K562 (cell line): Measurements from ENCODE around the gene RAB31. TPM values are rescaled to one million over a fixed set of nuclear protein-coding genes. Genes with fewer than 3 reads are reported as not detected.

Source experiments
- BCOR ChIP-seq: fragments of 450-650 bp; IDR thresholded peaks from 2 replicates; pipeline ENCODE4 v1.6.1; 2016
- CBFA2T3 ChIP-seq: fragments of 450-650 bp; IDR thresholded peaks from 2 replicates; pipeline ENCODE4 v1.6.1; 2017
- CEBPG ChIP-seq, 3 experiments: fragments of 200-800 bp in 1 of 3; sonication (Bioruptor generic) in 1 of 3; sonication (generic) in 1 of 3; formaldehyde crosslinking in 1 of 3; IDR thresholded peaks in 2 of 3; conservative IDR thresholded peaks in 1 of 3; 2 replicates each; pipeline versions ENCODE4 v1.6.1 to v1.8.0; 2016 to 2022; ENCODE audit warnings: missing compliant biosample characterization in 2 of 3, missing genetic modification characterization in 2 of 3, mild to moderate bottlenecking in 1 of 3, missing genetic modification reagents in 1 of 3
- ETV5 ChIP-seq: sonication (generic); formaldehyde crosslinking; IDR thresholded peaks from 2 replicates; pipeline ENCODE4 v1.4.0; 2020; ENCODE audit warnings: low read depth, mild to moderate bottlenecking, missing genetic modification reagents
- FOXK1 ChIP-seq: sonication (generic); formaldehyde crosslinking; IDR thresholded peaks from 2 replicates; pipeline ENCODE4 v1.8.0; 2022; ENCODE audit warnings: missing genetic modification reagents, mild to moderate bottlenecking, borderline replicate concordance
- GABPB2 ChIP-seq: fragments of 250-450 bp; sonication (Bioruptor Pico); conservative IDR thresholded peaks from 2 replicates; pipeline ENCODE4 v1.5.1; 2021; ENCODE audit warnings: mild to moderate bottlenecking
- HEY1 ChIP-seq: fragments of 250-450 bp; sonication (Bioruptor Pico); IDR thresholded peaks from 2 replicates; pipeline ENCODE4 v1.5.0; 2020; ENCODE audit warnings: mild to moderate bottlenecking, moderate library complexity, borderline replicate concordance
- MLLT1 ChIP-seq, 2 experiments: fragments of 450-650 bp; IDR thresholded peaks; 2 replicates each; pipeline ENCODE4 v1.6.1; 2016
- PHF21A ChIP-seq: fragments of 450-650 bp; IDR thresholded peaks from 2 replicates; pipeline ENCODE4 v1.6.1; 2017; ENCODE audit warnings: low read depth, borderline replicate concordance
- POLR2AphosphoS2 ChIP-seq: IDR thresholded peaks from 2 replicates; pipeline ENCODE4 v1.6.1; 2012; ENCODE audit warnings: low read length, improper control_type of control experiment
- PYGO2 ChIP-seq: fragments of 450-650 bp; IDR thresholded peaks from 2 replicates; pipeline ENCODE4 v1.6.1; 2016; ENCODE audit warnings: mild to moderate bottlenecking, missing genetic modification characterization, moderate library complexity, missing compliant biosample characterization
- SIN3B ChIP-seq: fragments of 450-650 bp; IDR thresholded peaks from 2 replicates; pipeline ENCODE4 v1.6.1; 2017; ENCODE audit warnings: low read depth, mild to moderate bottlenecking, moderate library complexity
- THRB ChIP-seq: fragments of 450-650 bp; formaldehyde crosslinking; conservative IDR thresholded peaks from 2 replicates; pipeline ENCODE4 v1.4.0; 2022; ENCODE audit warnings: mild to moderate bottlenecking, missing genetic modification characterization
- TRIM28 ChIP-seq: fragments of 450-650 bp; IDR thresholded peaks from 2 replicates; pipeline ENCODE4 v1.6.1; 2017
- TSC22D4 ChIP-seq: fragments of 450-650 bp; IDR thresholded peaks from 2 replicates; pipeline ENCODE4 v1.6.1; 2016; ENCODE audit warnings: missing genetic modification characterization, missing biosample characterization, control low read depth
- XRCC4 ChIP-seq: IDR thresholded peaks from one replicate; pipeline ENCODE4 v1.6.1; 2011; ENCODE audit not compliant: insufficient read depth, insufficient read length; ENCODE audit errors: extremely low read depth
- ZNF311 ChIP-seq: fragments of 250-450 bp; sonication (Bioruptor Pico); IDR thresholded peaks from 2 replicates; pipeline ENCODE4 v1.4.0; 2020; ENCODE audit warnings: mild to moderate bottlenecking, moderate library complexity
- ZNF384 ChIP-seq: IDR thresholded peaks from 2 replicates; pipeline ENCODE4 v1.6.1; 2012; ENCODE audit warnings: low read depth, low read length, improper control_type of control experiment
- ZNF445 ChIP-seq: fragments of 250-450 bp; sonication (Bioruptor Pico); IDR thresholded peaks from 2 replicates; pipeline ENCODE4 v1.4.0; 2020; ENCODE audit warnings: low read depth, mild to moderate bottlenecking, moderate library complexity
- polyA plus RNA-seq, 8 experiments: library from polyadenylated mRNA; depleted of rRNA in 4 of 8; stranded (reverse) in 5 of 8; unstranded in 3 of 8; fragments of >200 nt; fragmentation: Nextera tagmentation in 2 of 8; fragmentation: Illumina TruSeq in 1 of 8; extraction: Ambion mirVana in 2 of 8; extraction: Trizol in 1 of 8; gene quantifications; 2 replicates each; pipeline versions ENCODE4 v1.2.1 to v1.2.3, GENCODE V29; 2011 to 2014; ENCODE audit warnings: inconsistent platforms in 1 of 8, missing spikeins in 1 of 8
- total RNA-seq, 7 experiments: library from RNA; depleted of rRNA in 6 of 7; stranded (reverse); fragments of >200 nt in 6 of 7; fragmentation: Illumina TruSeq in 2 of 7; extraction: Trizol in 2 of 7; gene quantifications; 2 replicates each; pipeline versions ENCODE4 v1.2.1 to v1.2.3, GENCODE V29; 2011 to 2021; ENCODE audit warnings: low replicate concordance in 1 of 7
- TF ChIP-seq, protein P1 (sequence below): fragments of 200-800 bp; sonication (Bioruptor generic); IDR thresholded peaks from 2 replicates; pipeline ENCODE4 v1.6.1; 2017; ENCODE audit warnings: missing genetic modification characterization, missing compliant biosample characterization
- TF ChIP-seq, protein P2 (sequence below): fragments of 200-800 bp; sonication (Bioruptor generic); IDR thresholded peaks from 2 replicates; pipeline ENCODE4 v1.6.1; 2017; ENCODE audit warnings: missing genetic modification characterization, missing compliant biosample characterization

Gene RAB31
- total and polyA plus RNA-seq, 9 of the 15 experiments (the other 6 are each of a cell fraction or from before 2014, with no cell fraction given), result 20.7 to 70.4 (median 41.3) TPM

DNA sequence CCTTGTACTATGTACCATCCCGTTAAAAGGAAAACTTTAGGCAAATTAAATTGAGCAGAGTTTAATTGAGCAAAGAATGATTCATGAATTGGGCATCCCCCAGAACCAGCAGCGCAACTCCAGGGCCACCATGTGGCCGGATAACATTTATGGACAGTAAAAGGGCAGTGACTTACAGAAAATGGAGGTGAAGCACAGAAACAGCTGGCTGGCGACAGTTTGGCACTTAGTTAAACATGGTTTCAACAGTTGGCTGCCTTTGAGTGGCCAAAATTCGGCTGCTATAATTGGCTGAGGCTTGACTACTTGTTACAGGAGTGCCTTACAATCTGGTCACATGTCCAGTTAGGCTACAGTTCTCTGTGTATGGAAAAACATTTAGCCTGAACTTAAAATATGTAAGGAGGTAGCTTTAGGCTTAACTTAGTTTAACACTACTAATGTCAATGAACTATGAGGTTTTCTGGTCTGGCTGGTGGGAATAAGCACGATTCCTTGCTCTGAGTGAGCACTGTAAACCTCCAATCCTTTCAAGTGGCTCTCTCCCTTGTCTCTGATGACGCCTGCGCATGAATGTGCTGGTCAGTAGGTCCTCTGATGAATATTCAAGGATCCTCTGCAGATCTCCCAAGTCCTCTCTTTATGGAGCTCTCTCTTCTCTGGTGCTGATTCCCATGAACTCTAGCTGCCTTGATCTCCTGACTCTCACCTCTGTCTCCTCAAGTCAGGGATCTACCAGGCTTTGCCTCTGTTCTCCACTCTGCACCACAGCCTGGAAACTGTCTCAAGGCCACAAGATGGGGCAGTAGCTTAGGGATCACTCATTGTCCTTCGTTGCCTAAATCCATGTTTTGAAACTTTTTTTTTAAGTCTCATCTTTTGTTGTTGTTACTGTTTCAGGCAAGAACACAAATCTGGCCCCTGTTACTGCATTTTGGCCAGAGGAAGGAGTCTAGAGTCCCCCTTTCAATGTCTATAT, 24.4 kb upstream of the RAB31 start (continued):
- TF ChIP-seq MLLT1 (IDR thresholded peaks at IDR 0.05), result peak in 1 of 2 experiments; percentile 56; a peak in 2 of 4 replicates
- TF ChIP-seq, protein P1, sequence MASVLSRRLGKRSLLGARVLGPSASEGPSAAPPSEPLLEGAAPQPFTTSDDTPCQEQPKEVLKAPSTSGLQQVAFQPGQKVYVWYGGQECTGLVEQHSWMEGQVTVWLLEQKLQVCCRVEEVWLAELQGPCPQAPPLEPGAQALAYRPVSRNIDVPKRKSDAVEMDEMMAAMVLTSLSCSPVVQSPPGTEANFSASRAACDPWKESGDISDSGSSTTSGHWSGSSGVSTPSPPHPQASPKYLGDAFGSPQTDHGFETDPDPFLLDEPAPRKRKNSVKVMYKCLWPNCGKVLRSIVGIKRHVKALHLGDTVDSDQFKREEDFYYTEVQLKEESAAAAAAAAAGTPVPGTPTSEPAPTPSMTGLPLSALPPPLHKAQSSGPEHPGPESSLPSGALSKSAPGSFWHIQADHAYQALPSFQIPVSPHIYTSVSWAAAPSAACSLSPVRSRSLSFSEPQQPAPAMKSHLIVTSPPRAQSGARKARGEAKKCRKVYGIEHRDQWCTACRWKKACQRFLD (CRISPR knock-in tag), result peak; percentile 59; the same call in 1 of the 2 replicates
- TF ChIP-seq THRB (CRISPR knock-in tag), result peak; percentile 70; the same call in 1 of the 2 replicates
- TF ChIP-seq GABPB2, result no peak
- TF ChIP-seq SIN3B, result no peak
- TF ChIP-seq ZNF384, result peak; percentile 97
- TF ChIP-seq CEBPG (CRISPR knock-in tag; IDR thresholded peaks at IDR 0.05), result no peak
- TF ChIP-seq CEBPG (tag; conservative IDR thresholded peaks at IDR 0.05 in 1 of 2, IDR thresholded peaks at IDR 0.05 in 1 of 2), result 0 out of 4 replicates have a peak, but pooled peaks of 1 of the 2 experiments have one; percentile 8
- no peak for TF ChIP-seq ZNF445 (CRISPR knock-in tag)
- no peak for TF ChIP-seq PHF21A
- TF ChIP-seq TRIM28, result no peak
- no peak for TF ChIP-seq ETV5
- TF ChIP-seq TSC22D4, result no peak
- 0 out of 2 replicates have a peak, but pooled peaks have one; percentile 59 for TF ChIP-seq ZNF311 (CRISPR knock-in tag)
- TF ChIP-seq XRCC4, result no peak
- no peak for TF ChIP-seq PYGO2 (tag)
- no peak for TF ChIP-seq POLR2AphosphoS2
- no peak for TF ChIP-seq CBFA2T3
- TF ChIP-seq HEY1 (CRISPR knock-in tag), result peak; percentile 72; the same call in 1 of the 2 replicates
- TF ChIP-seq, protein P2, sequence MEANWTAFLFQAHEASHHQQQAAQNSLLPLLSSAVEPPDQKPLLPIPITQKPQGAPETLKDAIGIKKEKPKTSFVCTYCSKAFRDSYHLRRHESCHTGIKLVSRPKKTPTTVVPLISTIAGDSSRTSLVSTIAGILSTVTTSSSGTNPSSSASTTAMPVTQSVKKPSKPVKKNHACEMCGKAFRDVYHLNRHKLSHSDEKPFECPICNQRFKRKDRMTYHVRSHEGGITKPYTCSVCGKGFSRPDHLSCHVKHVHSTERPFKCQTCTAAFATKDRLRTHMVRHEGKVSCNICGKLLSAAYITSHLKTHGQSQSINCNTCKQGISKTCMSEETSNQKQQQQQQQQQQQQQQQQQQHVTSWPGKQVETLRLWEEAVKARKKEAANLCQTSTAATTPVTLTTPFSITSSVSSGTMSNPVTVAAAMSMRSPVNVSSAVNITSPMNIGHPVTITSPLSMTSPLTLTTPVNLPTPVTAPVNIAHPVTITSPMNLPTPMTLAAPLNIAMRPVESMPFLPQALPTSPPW (CRISPR knock-in tag), result peak; percentile 54; the same call in 1 of the 2 replicates
- TF ChIP-seq BCOR, result no peak; the same call in 1 of the 2 replicates
- TF ChIP-seq FOXK1 (CRISPR knock-in tag), result no peak
